ENCODE data around the gene EFCAB14.
"Not testable (repeated sequence)": the region's sequence is repeated elsewhere in the genome, so short reads cannot be mapped to it uniquely, and the experiment has no call there.

The EFCAB14 gene

GRCh38 chr1:46697053-46697452, 21.9 kb downstream of the EFCAB14 start:
- H4K20me1 ChIP-seq (ENCODE audit: insufficient read depth): no peaks in the 10 kb centered on the region
- TF ChIP-seq CTCF (conservative IDR thresholded peaks at IDR 0.05; ENCODE audit: low read depth, low read length): no peak
- peaks cover 6% of the 10 kb centered on the region; the same call in 1 of the 2 replicates for H3K79me2 ChIP-seq (ENCODE audit: insufficient read depth, low read depth)
- no peak overlapping the region for H3K9ac ChIP-seq
- H3K4me2 ChIP-seq: no peak overlapping the region
- H2AFZ ChIP-seq (ENCODE audit: low read depth): no peak overlapping the region
- H3K4me3 ChIP-seq (IDR thresholded peaks at IDR 0.05; ENCODE audit: insufficient read depth, low read depth, low read length): no peak overlapping the region
- no peaks in the 10 kb centered on the region for H3K27me3 ChIP-seq (ENCODE audit: insufficient read depth, low read depth)
- H3K4me1 ChIP-seq (ENCODE audit: low read depth, poor library complexity, severe bottlenecking): peaks cover 16% of the 10 kb centered on the region
- peaks cover 6% of the 10 kb centered on the region; the same call in 1 of the 2 replicates for H3K36me3 ChIP-seq (ENCODE audit: insufficient read depth)
- H3K27ac ChIP-seq: no peak overlapping the region

DNA sequence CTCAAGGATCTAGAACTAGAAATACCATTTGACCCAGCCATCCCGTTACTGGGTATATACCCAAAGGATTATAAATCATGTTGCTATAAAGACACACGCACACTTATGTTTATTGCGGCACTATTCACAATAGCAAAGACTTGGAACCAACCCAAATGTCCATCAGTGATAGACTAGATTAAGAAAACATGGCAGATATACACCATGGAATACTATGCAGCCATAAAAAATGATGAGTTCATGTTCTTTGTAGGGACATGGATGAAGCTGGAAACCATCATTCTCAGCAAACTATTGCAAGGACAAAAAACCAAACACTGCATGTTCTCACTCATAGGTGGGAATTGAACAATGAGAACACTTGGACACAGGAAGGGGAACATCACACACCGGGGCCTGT, 24.2 kb downstream of the EFCAB14 start:
- H3K4me3 ChIP-seq (IDR thresholded peaks at IDR 0.05; ENCODE audit: insufficient read depth, low read depth, low read length); H3K79me2 ChIP-seq (ENCODE audit: insufficient read depth, low read depth); H3K36me3 ChIP-seq (ENCODE audit: insufficient read depth); H3K4me2 ChIP-seq; H3K9ac ChIP-seq; H4K20me1 ChIP-seq (ENCODE audit: insufficient read depth); H2AFZ ChIP-seq (ENCODE audit: low read depth); H3K27me3 ChIP-seq (ENCODE audit: insufficient read depth, low read depth); H3K27ac ChIP-seq: not testable (repeated sequence)
- H3K4me1 ChIP-seq (ENCODE audit: low read depth, poor library complexity, severe bottlenecking): peaks cover 40% of the 10 kb centered on the region

GRCh38 chr1:46692811-46693770, 25.8 kb downstream of the EFCAB14 start:
- peak overlapping the region; percentile 52; the same call in 1 of the 2 replicates for H3K4me2 ChIP-seq
- no peak for TF ChIP-seq CTCF (conservative IDR thresholded peaks at IDR 0.05; ENCODE audit: low read depth, low read length)
- H3K36me3 ChIP-seq (ENCODE audit: insufficient read depth): peaks cover 6% of the 10 kb centered on the region; the same call in 1 of the 2 replicates
- no peak overlapping the region for H2AFZ ChIP-seq (ENCODE audit: low read depth)
- peaks cover 56% of the 10 kb centered on the region for H3K4me1 ChIP-seq (ENCODE audit: low read depth, poor library complexity, severe bottlenecking)
- peak overlapping the region; percentile 15; the same call in 1 of the 2 replicates for H3K27ac ChIP-seq
- no peak overlapping the region for H3K4me3 ChIP-seq (IDR thresholded peaks at IDR 0.05; ENCODE audit: insufficient read depth, low read depth, low read length)
- H3K79me2 ChIP-seq (ENCODE audit: insufficient read depth, low read depth): peaks cover 6% of the 10 kb centered on the region; the same call in 1 of the 2 replicates
- H3K27me3 ChIP-seq (ENCODE audit: insufficient read depth, low read depth): no peaks in the 10 kb centered on the region
- H3K9ac ChIP-seq: no peak overlapping the region
- H4K20me1 ChIP-seq (ENCODE audit: insufficient read depth): no peaks in the 10 kb centered on the region

DNA sequence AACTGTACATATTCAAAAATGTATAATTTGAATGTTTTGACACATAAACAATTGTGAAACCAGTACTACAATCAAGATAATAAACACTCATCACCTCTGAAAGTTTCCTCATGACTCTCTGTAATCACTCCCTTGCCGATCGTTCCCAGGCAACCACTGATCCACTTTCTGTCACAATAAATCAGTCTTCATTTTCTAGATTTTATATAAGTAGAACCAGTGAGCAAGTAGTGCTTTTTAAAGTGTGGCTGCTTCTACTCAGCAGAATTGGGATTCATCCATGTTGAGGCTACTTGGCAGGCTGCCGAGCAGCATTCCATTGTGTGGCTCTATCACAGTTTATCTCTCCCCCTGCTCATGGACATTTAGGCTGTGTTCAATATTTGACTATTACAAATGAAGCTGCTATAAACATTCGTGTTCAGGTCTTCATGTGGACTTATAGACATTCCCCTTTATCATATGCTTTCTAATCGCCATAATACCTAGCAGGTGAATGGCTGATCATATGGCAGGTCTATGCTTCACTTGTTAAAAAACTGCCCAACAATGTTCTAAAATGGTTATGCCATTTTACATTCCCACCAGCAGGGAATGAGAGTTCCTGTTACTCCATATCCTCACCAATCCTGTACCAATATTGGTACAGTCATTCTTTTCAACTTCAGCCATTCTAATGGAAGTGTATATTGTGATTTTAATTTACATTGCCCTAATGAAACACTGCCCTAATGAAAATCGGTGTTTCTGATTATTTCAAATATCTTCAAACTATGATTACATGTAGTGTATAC, 26.7 kb downstream of the EFCAB14 start:
- Histone ChIP-seq H3K4me2 (peak overlapping the region; percentile 52; the same call in 1 of the 2 replicates), H3K4me1 (ENCODE audit: low read depth, poor library complexity, severe bottlenecking) (peaks cover 65% of the 10 kb centered on the region), H3K79me2 (ENCODE audit: insufficient read depth, low read depth) (peaks cover 2% of the 10 kb centered on the region; the same call in 1 of the 2 replicates), H3K4me3 (IDR thresholded peaks at IDR 0.05; ENCODE audit: insufficient read depth, low read depth, low read length) (no peak overlapping the region), H2AFZ (ENCODE audit: low read depth) (no peak overlapping the region), H3K27ac (peak overlapping the region; percentile 15; the same call in 1 of the 2 replicates), H3K9ac (no peak overlapping the region), H4K20me1 (ENCODE audit: insufficient read depth) (no peaks in the 10 kb centered on the region), H3K27me3 (ENCODE audit: insufficient read depth, low read depth) (no peaks in the 10 kb centered on the region), H3K36me3 (ENCODE audit: insufficient read depth) (peaks cover 6% of the 10 kb centered on the region; the same call in 1 of the 2 replicates)
- no peak for TF ChIP-seq CTCF (conservative IDR thresholded peaks at IDR 0.05; ENCODE audit: low read depth, low read length)
